GM12878 (cell line): ENCODE measurements around the gene SMC3. TPM values are rescaled to one million over a fixed set of nuclear protein-coding genes. Genes with fewer than 3 reads are reported as not detected.

Experiments
- ATAC-seq: fragments of 200-7000 bp; cut with Tn5 transposase; 3 replicates; pipeline ENCODE4 v1.9.1; 2020; ENCODE audit warnings: mild to moderate bottlenecking, moderate library complexity
- BruUV-seq: library from RNA; stranded (reverse); fragments of 400-500 nt; replicated peaks from 2 replicates; lab custom pipeline; 2021; lab: Mats Ljungman, UMichigan
- CTCF ChIA-PET: fragments of 300-600 bp; sonication (Branson Sonifier 250); formaldehyde crosslinking; extraction: SDS; loops from one replicate; lab custom pipeline; 2021; ENCODE audit warnings: inconsistent platforms; lab: Yijun Ruan, JAX
- POLR2A ChIA-PET: fragments of 350-600 bp; formaldehyde crosslinking; extraction: SDS; loops from one replicate; lab custom pipeline; 2021; ENCODE audit warnings: inconsistent platforms; lab: Charles Lee
- RAD21 ChIA-PET: fragments of 300-600 bp; sonication (Branson Sonifier 250); formaldehyde crosslinking; loops from one replicate; lab custom pipeline; 2023; ENCODE audit warnings: antibody characterized with exemption; ENCODE audit not compliant: unreplicated experiment; lab: Charles Lee
- SMC1A ChIA-PET: fragments of 300-600 bp; sonication (Branson Sonifier 250); formaldehyde crosslinking; loops from one replicate; lab custom pipeline; 2023; ENCODE audit not compliant: unreplicated experiment, uncharacterized antibody; lab: Charles Lee
- DNase-seq: peaks from one replicate; pipeline ENCODE4 v3.0.0-alpha.2; 2011; ENCODE audit warnings: low read depth, low spot score
- FAIRE-seq: peaks from 3 replicates; lab custom pipeline; 2011; peaks lifted over from hg19 to GRCh38; lab: Jason Lieb, UNC
- H2AFZ ChIP-seq: 2 replicates; pipeline ENCODE4 v1.6.0; 2011; ENCODE audit warnings: low read depth, low read length, control low read depth; ENCODE audit not compliant: control insufficient read depth
- H3K27ac ChIP-seq: 2 replicates; pipeline ENCODE4 v1.5.1; 2011; ENCODE audit warnings: control low read depth; ENCODE audit not compliant: control insufficient read depth, insufficient read depth
- H3K27me3 ChIP-seq, 2 experiments: replicated peaks in 1 of 2; 2 replicates each; pipeline versions ENCODE4 v1.6.0 to v1.6.1; 2011; ENCODE audit warnings: low read length in 1 of 2; ENCODE audit not compliant: control insufficient read depth in 2 of 2, insufficient read depth in 2 of 2
- H3K36me3 ChIP-seq, 2 experiments: 2 replicates each; pipeline ENCODE4 v1.5.1; 2011; ENCODE audit warnings: low read length in 1 of 2; ENCODE audit not compliant: control insufficient read depth in 2 of 2, insufficient read depth in 2 of 2
- H3K4me1 ChIP-seq: 2 replicates; pipeline ENCODE4 v1.6.1; 2011; ENCODE audit warnings: mild to moderate bottlenecking, low read length, moderate library complexity, mixed read lengths; ENCODE audit not compliant: control insufficient read depth, insufficient read depth
- H3K4me2 ChIP-seq: 2 replicates; pipeline ENCODE4 v1.6.0; 2011; ENCODE audit warnings: control low read depth; ENCODE audit not compliant: control insufficient read depth, insufficient read depth
- H3K4me3 ChIP-seq: fragments of 200-600 bp; sonication (generic); 2 replicates; pipeline ENCODE4 v1.5.1; 2016
- H3K79me2 ChIP-seq: 2 replicates; pipeline ENCODE4 v1.6.0; 2011; ENCODE audit warnings: low read length; ENCODE audit not compliant: control insufficient read depth, insufficient read depth
- H3K9ac ChIP-seq: 2 replicates; pipeline ENCODE4 v1.8.0; 2011; ENCODE audit warnings: low read length, control low read depth, mixed read lengths; ENCODE audit not compliant: control insufficient read depth, insufficient read depth
- H3K9me3 ChIP-seq: replicated peaks from 3 replicates; pipeline ENCODE4 v1.5.1; 2011; ENCODE audit warnings: mild to moderate bottlenecking, low read length; ENCODE audit not compliant: control insufficient read depth, insufficient read depth
- H4K20me1 ChIP-seq: 2 replicates; pipeline ENCODE4 v1.6.0; 2011; ENCODE audit not compliant: control insufficient read depth, insufficient read depth
- ASH2L ChIP-seq: fragments of 300-600, 200-600 bp; sonication (generic); IDR thresholded peaks from 2 replicates; pipeline ENCODE4 v1.6.1; 2017; ENCODE audit warnings: low read depth, mild to moderate bottlenecking, borderline replicate concordance
- BRCA1 ChIP-seq: IDR thresholded peaks from 2 replicates; pipeline ENCODE4 v1.6.1; 2011; ENCODE audit warnings: low read depth, low read length, improper control_type of control experiment
- JUND ChIP-seq: IDR thresholded peaks from 2 replicates; pipeline ENCODE4 v1.6.1; 2012; ENCODE audit warnings: low read depth, mild to moderate bottlenecking, low read length, improper control_type of control experiment, moderate library complexity
- KAT2A ChIP-seq: conservative IDR thresholded peaks from 2 replicates; pipeline ENCODE4 v1.6.1; 2011; ENCODE audit warnings: low read depth, low read length; ENCODE audit not compliant: control insufficient read depth
- MLLT1 ChIP-seq: fragments of 450-650 bp; IDR thresholded peaks from 2 replicates; pipeline ENCODE4 v1.6.1; 2016; ENCODE audit warnings: mild to moderate bottlenecking
- MTA2 ChIP-seq: fragments of 450-650 bp; IDR thresholded peaks from 2 replicates; pipeline ENCODE4 v1.6.1; 2016; ENCODE audit warnings: low read depth, mild to moderate bottlenecking, moderate library complexity
- RELB ChIP-seq: fragments of 450-650 bp; IDR thresholded peaks from 2 replicates; pipeline ENCODE4 v1.6.1; 2017; ENCODE audit warnings: low read depth, mild to moderate bottlenecking, moderate library complexity
- RUNX3 ChIP-seq: IDR thresholded peaks from 2 replicates; pipeline ENCODE4 v1.6.1; 2012; ENCODE audit warnings: low read length, inconsistent platforms
- SP1 ChIP-seq: IDR thresholded peaks from one replicate; pipeline ENCODE4 v1.6.1; 2011; ENCODE audit warnings: low read depth, low read length
- WGBS: methylation state at CpG from one replicate; pipeline ENCODE4 v1.1.6; 2016; ENCODE audit warnings: low lambda C conversion rate; ENCODE audit not compliant: insufficient replicate concordance, insufficient coverage; ENCODE audit errors: missing lambda C conversion rate; 5-methylcytosine and 5-hydroxymethylcytosine counted together
- in situ Hi-C: fragments of 300-500 bp; cut with MboI; formaldehyde crosslinking; loops from 9 replicates; pipeline ENCODE4 v1.14.3; 2018; ENCODE audit warnings: mixed read lengths
- intact Hi-C: fragments of 100-400 bp; cut with micrococcal nuclease; formaldehyde crosslinking; loops from one replicate; pipeline ENCODE4 v1.14.2; 2022; ENCODE audit not compliant: unreplicated experiment
- polyA plus RNA-seq, 11 experiments: library from polyadenylated mRNA; depleted of rRNA in 4 of 11; unstranded in 6 of 11; stranded (reverse) in 5 of 11; fragments of >200 nt; fragmentation: Nextera tagmentation in 4 of 11; fragmentation: Illumina TruSeq in 1 of 11; extraction: Ambion mirVana in 4 of 11; extraction: Trizol in 1 of 11; gene quantifications; 1 replicate in 1 of 11; 2 replicates in 10 of 11; pipeline versions ENCODE4 v1.2.1 to v1.2.3, GENCODE V29; 2011 to 2016; ENCODE audit warnings: inconsistent platforms in 2 of 11, missing spikeins in 2 of 11, low read depth in 1 of 11
- total RNA-seq, 4 experiments: library from RNA; depleted of rRNA in 3 of 4; stranded (reverse); fragments of >200 nt in 3 of 4; fragmentation: Illumina TruSeq in 1 of 4; extraction: Trizol in 1 of 4; gene quantifications; 2 replicates each; pipeline versions ENCODE4 v1.2.1 to v1.2.3, GENCODE V29; 2013 to 2021
- TF ChIP-seq, protein P1 (sequence below): fragments of 450-650 bp; IDR thresholded peaks from 2 replicates; pipeline ENCODE4 v1.6.1; 2017; ENCODE audit warnings: antibody characterized with exemption, mild to moderate bottlenecking, moderate library complexity

Gene SMC3
- total and polyA plus RNA-seq, 10 of the 15 experiments (the other 5 are each of a cell fraction or from before 2014, with no cell fraction given), result 30.4 to 123 (median 48.3) TPM

- ATAC-seq, result peak; percentile 70
- no TSS peak for BruUV-seq
- Histone ChIP-seq H3K36me3 (no peaks in the 10 kb centered on the region), H3K9ac (no peak overlapping the region), H3K27ac (no peak overlapping the region), H3K27me3 (no peaks in the 10 kb centered on the region), H3K4me2 (no peak overlapping the region), H3K79me2 (no peaks in the 10 kb centered on the region), H2AFZ (no peak overlapping the region), H3K4me1 (peaks cover 11% of the 10 kb centered on the region), H3K4me3 (no peak overlapping the region), H4K20me1 (no peaks in the 10 kb centered on the region), H3K9me3 (no peaks in the 10 kb centered on the region; the same call in 2 of the 3 replicates)
- WGBS, result 31% methylated on average over 6 of the region's 6 CpGs
- ChIA-PET CTCF (interaction anchor here (0.7 to 0.9 kb wide), 2 partner anchors 23 to 42 kb away, joined by 3 read pairs; no protein-coding TSS in a partner anchor), SMC1A (interaction anchor here (0.9 to 1.5 kb wide), 5 partner anchors 11 to 37 kb away, joined by 3 to 7 read pairs (median 4); no protein-coding TSS in a partner anchor), POLR2A (interaction anchor here (0.7 kb wide), 1 partner anchor 45 kb away, joined by 3 read pairs; no protein-coding TSS in a partner anchor), RAD21 (interaction anchor here (0.7 to 1.2 kb wide), 2 partner anchors 9 to 14 kb away, joined by 4 read pairs; no protein-coding TSS in a partner anchor)
- TF ChIP-seq BRCA1 (no peak), RUNX3 (no peak), RELB (no peak), MLLT1 (no peak), SP1 (no peak), KAT2A (no peak), MTA2 (no peak), JUND (no peak), ASH2L (no peak)
- TF ChIP-seq, protein P1, sequence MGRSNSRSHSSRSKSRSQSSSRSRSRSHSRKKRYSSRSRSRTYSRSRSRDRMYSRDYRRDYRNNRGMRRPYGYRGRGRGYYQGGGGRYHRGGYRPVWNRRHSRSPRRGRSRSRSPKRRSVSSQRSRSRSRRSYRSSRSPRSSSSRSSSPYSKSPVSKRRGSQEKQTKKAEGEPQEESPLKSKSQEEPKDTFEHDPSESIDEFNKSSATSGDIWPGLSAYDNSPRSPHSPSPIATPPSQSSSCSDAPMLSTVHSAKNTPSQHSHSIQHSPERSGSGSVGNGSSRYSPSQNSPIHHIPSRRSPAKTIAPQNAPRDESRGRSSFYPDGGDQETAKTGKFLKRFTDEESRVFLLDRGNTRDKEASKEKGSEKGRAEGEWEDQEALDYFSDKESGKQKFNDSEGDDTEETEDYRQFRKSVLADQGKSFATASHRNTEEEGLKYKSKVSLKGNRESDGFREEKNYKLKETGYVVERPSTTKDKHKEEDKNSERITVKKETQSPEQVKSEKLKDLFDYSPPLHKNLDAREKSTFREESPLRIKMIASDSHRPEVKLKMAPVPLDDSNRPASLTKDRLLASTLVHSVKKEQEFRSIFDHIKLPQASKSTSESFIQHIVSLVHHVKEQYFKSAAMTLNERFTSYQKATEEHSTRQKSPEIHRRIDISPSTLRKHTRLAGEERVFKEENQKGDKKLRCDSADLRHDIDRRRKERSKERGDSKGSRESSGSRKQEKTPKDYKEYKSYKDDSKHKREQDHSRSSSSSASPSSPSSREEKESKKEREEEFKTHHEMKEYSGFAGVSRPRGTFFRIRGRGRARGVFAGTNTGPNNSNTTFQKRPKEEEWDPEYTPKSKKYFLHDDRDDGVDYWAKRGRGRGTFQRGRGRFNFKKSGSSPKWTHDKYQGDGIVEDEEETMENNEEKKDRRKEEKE, result no peak
- intact Hi-C loops, result loop anchor here (10.0 kb wide), 1 partner anchor 62 kb away; no protein-coding TSS in a partner anchor
- FAIRE-seq, result no peak
- no peak for DNase-seq
- in situ Hi-C loops, result no loop called here
These were observed 85.1 kb downstream of the SMC3 start for GRCh38 chr10:110652475-110653118.
